GM12878 (cell line): ENCODE results near the gene XG. TPM values are rescaled to one million over a fixed set of nuclear protein-coding genes. Genes with fewer than 3 reads are reported as not detected.
"Not testable (repeated sequence)": the region's sequence is repeated elsewhere in the genome, so short reads cannot be mapped to it uniquely, and the experiment has no call there.

ENCODE experiments used
- ATAC-seq: fragments of 200-7000 bp; cut with Tn5 transposase; 3 replicates; pipeline ENCODE4 v1.9.1; 2020; ENCODE audit warnings: mild to moderate bottlenecking, moderate library complexity
- BruUV-seq: library from RNA; stranded (reverse); fragments of 400-500 nt; replicated peaks from 2 replicates; lab custom pipeline; 2021; lab: Mats Ljungman, UMichigan
- CTCF ChIA-PET: fragments of 300-600 bp; sonication (Branson Sonifier 250); formaldehyde crosslinking; extraction: SDS; loops from one replicate; lab custom pipeline; 2021; ENCODE audit warnings: inconsistent platforms; lab: Yijun Ruan, JAX
- POLR2A ChIA-PET: fragments of 350-600 bp; formaldehyde crosslinking; extraction: SDS; loops from one replicate; lab custom pipeline; 2021; ENCODE audit warnings: inconsistent platforms; lab: Charles Lee
- RAD21 ChIA-PET: fragments of 300-600 bp; sonication (Branson Sonifier 250); formaldehyde crosslinking; loops from one replicate; lab custom pipeline; 2023; ENCODE audit warnings: antibody characterized with exemption; ENCODE audit not compliant: unreplicated experiment; lab: Charles Lee
- SMC1A ChIA-PET: fragments of 300-600 bp; sonication (Branson Sonifier 250); formaldehyde crosslinking; loops from one replicate; lab custom pipeline; 2023; ENCODE audit not compliant: unreplicated experiment, uncharacterized antibody; lab: Charles Lee
- DNase-seq: peaks from one replicate; pipeline ENCODE4 v3.0.0-alpha.2; 2011; ENCODE audit warnings: low read depth, low spot score
- FAIRE-seq: peaks from 3 replicates; lab custom pipeline; 2011; peaks lifted over from hg19 to GRCh38; lab: Jason Lieb, UNC
- H2AFZ ChIP-seq: 2 replicates; pipeline ENCODE4 v1.6.0; 2011; ENCODE audit warnings: low read depth, low read length, control low read depth; ENCODE audit not compliant: control insufficient read depth
- H3K27ac ChIP-seq: 2 replicates; pipeline ENCODE4 v1.5.1; 2011; ENCODE audit warnings: control low read depth; ENCODE audit not compliant: control insufficient read depth, insufficient read depth
- H3K27me3 ChIP-seq, 2 experiments: replicated peaks in 1 of 2; 2 replicates each; pipeline versions ENCODE4 v1.6.0 to v1.6.1; 2011; ENCODE audit warnings: low read length in 1 of 2; ENCODE audit not compliant: control insufficient read depth in 2 of 2, insufficient read depth in 2 of 2
- H3K36me3 ChIP-seq, 2 experiments: 2 replicates each; pipeline ENCODE4 v1.5.1; 2011; ENCODE audit warnings: low read length in 1 of 2; ENCODE audit not compliant: control insufficient read depth in 2 of 2, insufficient read depth in 2 of 2
- H3K4me1 ChIP-seq: 2 replicates; pipeline ENCODE4 v1.6.1; 2011; ENCODE audit warnings: mild to moderate bottlenecking, low read length, moderate library complexity, mixed read lengths; ENCODE audit not compliant: control insufficient read depth, insufficient read depth
- H3K4me2 ChIP-seq: 2 replicates; pipeline ENCODE4 v1.6.0; 2011; ENCODE audit warnings: control low read depth; ENCODE audit not compliant: control insufficient read depth, insufficient read depth
- H3K4me3 ChIP-seq: fragments of 200-600 bp; sonication (generic); 2 replicates; pipeline ENCODE4 v1.5.1; 2016
- H3K79me2 ChIP-seq: 2 replicates; pipeline ENCODE4 v1.6.0; 2011; ENCODE audit warnings: low read length; ENCODE audit not compliant: control insufficient read depth, insufficient read depth
- H3K9ac ChIP-seq: 2 replicates; pipeline ENCODE4 v1.8.0; 2011; ENCODE audit warnings: low read length, control low read depth, mixed read lengths; ENCODE audit not compliant: control insufficient read depth, insufficient read depth
- H3K9me3 ChIP-seq: replicated peaks from 3 replicates; pipeline ENCODE4 v1.5.1; 2011; ENCODE audit warnings: mild to moderate bottlenecking, low read length; ENCODE audit not compliant: control insufficient read depth, insufficient read depth
- H4K20me1 ChIP-seq: 2 replicates; pipeline ENCODE4 v1.6.0; 2011; ENCODE audit not compliant: control insufficient read depth, insufficient read depth
- BMI1 ChIP-seq: fragments of 450-650 bp; IDR thresholded peaks from 2 replicates; pipeline ENCODE4 v1.6.1; 2016; ENCODE audit warnings: mild to moderate bottlenecking, moderate library complexity, borderline replicate concordance
- DPF2 ChIP-seq: fragments of 450-650 bp; IDR thresholded peaks from 2 replicates; pipeline ENCODE4 v1.6.1; 2017; ENCODE audit warnings: mild to moderate bottlenecking
- HCFC1 ChIP-seq: fragments of 150-350 bp; IDR thresholded peaks from 2 replicates; pipeline ENCODE4 v1.6.1; 2014; ENCODE audit warnings: low read length
- LARP7 ChIP-seq: fragments of 450-650 bp; IDR thresholded peaks from 2 replicates; pipeline ENCODE4 v1.6.1; 2017; ENCODE audit warnings: mild to moderate bottlenecking
- MTA2 ChIP-seq: fragments of 450-650 bp; IDR thresholded peaks from 2 replicates; pipeline ENCODE4 v1.6.1; 2016; ENCODE audit warnings: low read depth, mild to moderate bottlenecking, moderate library complexity
- MYB ChIP-seq: fragments of 150-350 bp; IDR thresholded peaks from 2 replicates; pipeline ENCODE4 v1.6.1; 2014; ENCODE audit warnings: mild to moderate bottlenecking, low read depth, low read length, borderline replicate concordance
- NBN ChIP-seq: fragments of 450-650 bp; IDR thresholded peaks from 2 replicates; pipeline ENCODE4 v1.6.1; 2016
- POLR2A ChIP-seq: IDR thresholded peaks from 2 replicates; pipeline ENCODE4 v1.6.1; 2011; ENCODE audit warnings: low read depth, mild to moderate bottlenecking, low read length
- POLR2AphosphoS2 ChIP-seq: IDR thresholded peaks from 2 replicates; pipeline ENCODE4 v1.6.1; 2011; ENCODE audit warnings: low read depth, mild to moderate bottlenecking, low read length, improper control_type of control experiment, moderate library complexity
- WGBS: methylation state at CpG from one replicate; pipeline ENCODE4 v1.1.6; 2016; ENCODE audit warnings: low lambda C conversion rate; ENCODE audit not compliant: insufficient replicate concordance, insufficient coverage; ENCODE audit errors: missing lambda C conversion rate; 5-methylcytosine and 5-hydroxymethylcytosine counted together
- in situ Hi-C: fragments of 300-500 bp; cut with MboI; formaldehyde crosslinking; loops from 9 replicates; pipeline ENCODE4 v1.14.3; 2018; ENCODE audit warnings: mixed read lengths
- intact Hi-C: fragments of 100-400 bp; cut with micrococcal nuclease; formaldehyde crosslinking; loops from one replicate; pipeline ENCODE4 v1.14.2; 2022; ENCODE audit not compliant: unreplicated experiment
- polyA plus RNA-seq, 11 experiments: library from polyadenylated mRNA; depleted of rRNA in 4 of 11; unstranded in 6 of 11; stranded (reverse) in 5 of 11; fragments of >200 nt; fragmentation: Nextera tagmentation in 4 of 11; fragmentation: Illumina TruSeq in 1 of 11; extraction: Ambion mirVana in 4 of 11; extraction: Trizol in 1 of 11; gene quantifications; 1 replicate in 1 of 11; 2 replicates in 10 of 11; pipeline versions ENCODE4 v1.2.1 to v1.2.3, GENCODE V29; 2011 to 2016; ENCODE audit warnings: inconsistent platforms in 2 of 11, missing spikeins in 2 of 11, low read depth in 1 of 11
- total RNA-seq, 4 experiments: library from RNA; depleted of rRNA in 3 of 4; stranded (reverse); fragments of >200 nt in 3 of 4; fragmentation: Illumina TruSeq in 1 of 4; extraction: Trizol in 1 of 4; gene quantifications; 2 replicates each; pipeline versions ENCODE4 v1.2.1 to v1.2.3, GENCODE V29; 2013 to 2021
- TF ChIP-seq, protein P1 (sequence below): fragments of 150-350 bp; IDR thresholded peaks from 2 replicates; pipeline ENCODE4 v1.6.1; 2014; ENCODE audit warnings: mild to moderate bottlenecking, low read depth, low read length

XG gene
- total and polyA plus RNA-seq, 10 of the 15 experiments (the other 5 are each of a cell fraction or from before 2014, with no cell fraction given), result not detected

DNA sequence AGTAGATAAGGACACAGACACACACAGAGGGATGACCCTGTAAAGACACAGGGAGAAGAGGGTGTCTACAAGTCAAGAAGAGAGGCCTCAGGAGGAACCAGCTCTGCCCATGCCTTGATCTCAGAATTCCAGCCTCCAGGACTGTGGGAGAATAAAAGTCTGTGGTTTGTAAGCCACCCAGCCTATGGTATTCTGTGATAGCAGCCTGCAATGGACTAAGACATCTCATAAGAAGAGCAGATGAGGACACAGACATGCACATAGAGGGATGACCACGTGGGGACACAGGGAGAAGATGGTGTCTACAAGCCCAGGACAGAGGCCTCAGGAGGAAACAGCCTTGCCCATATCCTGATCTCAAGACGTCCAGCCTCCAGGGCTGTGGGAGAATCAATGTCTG lies 9.4 kb downstream of the XG start:
- DNase-seq, result no peak
- TF ChIP-seq, protein P1, sequence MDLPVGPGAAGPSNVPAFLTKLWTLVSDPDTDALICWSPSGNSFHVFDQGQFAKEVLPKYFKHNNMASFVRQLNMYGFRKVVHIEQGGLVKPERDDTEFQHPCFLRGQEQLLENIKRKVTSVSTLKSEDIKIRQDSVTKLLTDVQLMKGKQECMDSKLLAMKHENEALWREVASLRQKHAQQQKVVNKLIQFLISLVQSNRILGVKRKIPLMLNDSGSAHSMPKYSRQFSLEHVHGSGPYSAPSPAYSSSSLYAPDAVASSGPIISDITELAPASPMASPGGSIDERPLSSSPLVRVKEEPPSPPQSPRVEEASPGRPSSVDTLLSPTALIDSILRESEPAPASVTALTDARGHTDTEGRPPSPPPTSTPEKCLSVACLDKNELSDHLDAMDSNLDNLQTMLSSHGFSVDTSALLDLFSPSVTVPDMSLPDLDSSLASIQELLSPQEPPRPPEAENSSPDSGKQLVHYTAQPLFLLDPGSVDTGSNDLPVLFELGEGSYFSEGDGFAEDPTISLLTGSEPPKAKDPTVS, result no peak
- TF ChIP-seq POLR2A (no peak), POLR2AphosphoS2 (no peak), LARP7 (no peak), MYB (no peak), NBN (no peak), BMI1 (no peak), HCFC1 (no peak), MTA2 (no peak), DPF2 (no peak)
- H3K27ac ChIP-seq, result no peak overlapping the region
- BruUV-seq, result no TSS peak
- ChIA-PET CTCF (no interaction called here), RAD21 (no interaction called here), SMC1A (no interaction called here), POLR2A (no interaction called here)
- no peaks in the 10 kb centered on the region for H3K4me1 ChIP-seq
- H3K4me2 ChIP-seq, result no peak overlapping the region
- no peaks in the 10 kb centered on the region for H3K79me2 ChIP-seq
- no peaks in the 10 kb centered on the region for H4K20me1 ChIP-seq
- H3K4me3 ChIP-seq, result no peak overlapping the region
- WGBS, result 25% methylated on average over 2 of the region's 2 CpGs
- no peaks in the 10 kb centered on the region; a peak in 1 of 4 replicates for H3K27me3 ChIP-seq
- no peak overlapping the region for H2AFZ ChIP-seq
- H3K9me3 ChIP-seq, result no peaks in the 10 kb centered on the region
- no peaks in the 10 kb centered on the region for H3K36me3 ChIP-seq
- no peak overlapping the region for H3K9ac ChIP-seq
- in situ Hi-C loops (no loop called here), intact Hi-C loops (no loop called here)
- FAIRE-seq, result no peak
- no peak for ATAC-seq

DNA sequence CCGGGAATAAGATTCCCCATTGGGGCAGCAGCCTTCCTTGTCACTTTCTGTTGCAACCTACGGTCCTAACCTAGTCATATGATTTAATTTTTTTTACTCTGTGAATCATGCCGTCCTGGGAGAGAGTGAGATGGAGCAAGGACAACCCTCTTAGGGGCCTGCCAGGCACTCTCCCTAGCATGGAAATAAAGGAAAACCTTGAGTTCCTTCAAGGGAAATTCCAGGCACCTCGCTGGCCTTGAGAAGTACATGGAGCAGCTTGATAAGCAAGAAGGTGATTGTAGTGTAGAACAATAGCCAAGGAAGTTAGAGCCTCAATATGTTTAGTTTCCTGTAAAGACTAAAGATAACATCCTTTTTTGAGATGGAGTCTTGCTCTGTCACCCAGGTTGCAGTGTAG lies 10.8 kb downstream of the XG start:
- H3K9me3 ChIP-seq, CTCF ChIA-PET, H3K79me2 ChIP-seq, BruUV-seq, H2AFZ ChIP-seq, H3K4me1 ChIP-seq, intact Hi-C loops, H3K36me3 ChIP-seq, POLR2A ChIA-PET, RAD21 ChIA-PET, H3K27ac ChIP-seq, H4K20me1 ChIP-seq, in situ Hi-C loops, H3K27me3 ChIP-seq, SMC1A ChIA-PET, FAIRE-seq, H3K4me2 ChIP-seq, ATAC-seq, DNase-seq, H3K4me3 ChIP-seq, H3K9ac ChIP-seq: not testable (repeated sequence)
- 6% methylated on average over 4 of the region's 4 CpGs for WGBS

DNA sequence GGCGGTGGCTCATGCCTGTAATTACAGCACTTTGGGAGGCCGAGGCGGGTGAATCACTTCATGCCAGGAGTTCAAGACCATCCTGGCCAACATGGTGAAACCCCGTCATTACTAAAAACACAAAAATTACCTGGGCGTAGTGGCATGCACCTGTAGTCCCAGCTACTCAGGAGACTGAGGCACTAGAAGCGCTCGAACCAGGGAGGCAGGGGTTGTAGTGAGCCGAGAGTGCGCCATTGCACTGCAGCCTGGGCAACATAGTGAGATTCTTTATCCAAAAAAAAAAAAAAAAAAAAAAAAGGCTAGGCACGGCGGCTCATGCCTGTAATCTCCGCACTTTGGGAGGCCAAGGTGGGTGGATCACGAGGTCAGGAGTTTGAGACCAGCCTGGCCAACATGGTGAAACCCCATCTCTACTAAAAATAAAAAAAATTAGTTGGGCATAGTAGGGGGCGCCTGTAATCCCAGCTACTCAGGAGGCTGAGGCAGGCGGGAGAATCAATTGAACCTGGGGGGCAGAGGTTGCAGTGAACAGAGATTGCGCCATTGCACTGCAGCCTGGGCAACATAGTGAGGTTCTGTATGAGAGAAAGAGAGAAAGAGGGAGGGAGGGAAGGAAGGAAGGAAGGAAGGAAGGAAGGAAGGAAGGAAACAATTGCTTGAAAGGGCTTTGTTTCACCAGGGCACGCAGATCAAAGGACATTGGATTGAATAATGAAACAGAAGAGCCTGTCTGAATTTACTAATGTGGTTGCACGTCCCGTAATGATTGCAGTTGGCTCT lies 13.1 kb downstream of the XG start:
- H3K4me1 ChIP-seq, DNase-seq, H4K20me1 ChIP-seq, RAD21 ChIA-PET, H3K4me3 ChIP-seq, H3K79me2 ChIP-seq, POLR2A ChIA-PET, in situ Hi-C loops, BruUV-seq, CTCF ChIA-PET, ATAC-seq, H3K27ac ChIP-seq, H2AFZ ChIP-seq, H3K27me3 ChIP-seq, H3K36me3 ChIP-seq, SMC1A ChIA-PET, H3K4me2 ChIP-seq, H3K9ac ChIP-seq, FAIRE-seq, H3K9me3 ChIP-seq, intact Hi-C loops: not testable (repeated sequence)
- WGBS, result 64% methylated on average over 19 of the region's 19 CpGs
